Measurements from ENCODE around the gene SRPX2.

The SRPX2 gene

DNA sequence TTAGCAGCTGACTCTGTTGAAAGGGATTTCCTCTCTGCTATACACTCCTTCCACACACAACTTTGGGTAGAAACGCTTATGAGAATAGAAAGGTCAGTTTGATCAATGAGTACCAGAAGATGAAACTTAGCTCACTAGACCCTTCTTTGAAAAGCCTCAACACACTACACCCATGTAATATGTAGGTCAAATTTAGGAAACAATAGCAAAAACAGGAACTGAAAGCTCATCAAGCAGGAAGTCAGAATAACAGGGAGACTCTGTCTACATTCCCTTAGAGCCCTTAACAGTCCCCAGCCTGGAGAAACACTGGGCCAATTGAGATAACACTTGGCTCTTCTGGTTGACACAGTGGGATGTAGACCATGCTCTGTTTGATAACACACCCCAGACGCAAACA lies 30.7 kb downstream of the SRPX2 start:
- ATAC-seq (no peak), DNase-seq (no peak)
- Mint-ChIP-seq H3K27me3 (peaks cover 13% of the 10 kb centered on the region), H3K4me1 (no peaks in the 10 kb centered on the region), H3K4me3 (no peak overlapping the region), H3K27ac (no peak overlapping the region), H3K9me3 (no peaks in the 10 kb centered on the region)

- Mint-ChIP-seq H3K9me3 (no peaks in the 10 kb centered on the region), H3K4me3 (no peak overlapping the region), H3K27ac (no peak overlapping the region), H3K4me1 (no peaks in the 10 kb centered on the region), H3K27me3 (peaks cover 28% of the 10 kb centered on the region)
- no peak for DNase-seq
- no peak for ATAC-seq
These were observed 33.7 kb downstream of the SRPX2 start for GRCh38 chrX:100677611-100678181.

DNA sequence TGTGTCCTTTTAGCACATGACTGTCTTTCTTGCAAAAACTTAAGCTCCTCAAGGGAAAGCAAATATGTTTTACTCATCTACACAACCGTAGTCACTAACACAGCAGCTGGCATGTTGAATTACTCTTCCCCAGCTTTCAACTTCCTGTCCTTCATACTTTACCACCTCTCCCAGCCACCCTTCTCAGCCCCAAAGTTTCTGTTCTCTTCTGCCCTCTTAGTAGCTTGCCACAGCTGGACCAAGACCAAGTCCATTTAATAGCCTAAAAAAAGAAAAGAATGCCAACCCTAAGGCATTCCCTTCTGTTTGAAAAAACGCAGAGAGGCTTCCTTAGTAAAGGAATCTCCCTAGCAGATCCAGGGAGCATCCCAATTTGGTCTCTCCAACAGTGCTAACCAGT lies 36.8 kb downstream of the SRPX2 start:
- ATAC-seq (no peak), DNase-seq (no peak)
- Mint-ChIP-seq H3K9me3 (no peaks in the 10 kb centered on the region), H3K27ac (no peak overlapping the region), H3K4me1 (no peaks in the 10 kb centered on the region), H3K4me3 (no peak overlapping the region), H3K27me3 (peaks cover 20% of the 10 kb centered on the region)

DNA sequence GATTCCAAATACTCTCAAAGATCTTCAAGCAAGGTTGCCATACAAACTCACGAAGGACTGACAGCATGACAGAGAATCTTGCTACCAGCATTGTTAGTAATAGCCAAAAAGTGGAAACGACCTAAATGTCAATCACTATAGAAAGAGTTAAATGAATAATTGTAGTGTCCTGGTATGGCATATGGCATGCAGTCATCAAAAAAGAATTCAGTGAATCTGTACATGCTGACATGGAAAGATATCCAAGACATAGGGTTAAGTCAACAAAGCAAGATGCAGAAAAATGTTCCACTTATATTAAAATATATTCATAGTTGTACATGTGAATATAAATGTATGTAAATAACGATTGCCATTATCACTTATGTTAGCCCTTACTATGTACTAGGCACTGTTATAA lies 37.6 kb downstream of the SRPX2 start:
- peaks cover 1% of the 10 kb centered on the region for H3K4me1 Mint-ChIP-seq
- H3K27me3 Mint-ChIP-seq: peaks cover 20% of the 10 kb centered on the region
- ATAC-seq: no peak
- H3K9me3 Mint-ChIP-seq: no peaks in the 10 kb centered on the region
- DNase-seq: no peak
- no peak overlapping the region for H3K27ac Mint-ChIP-seq
- H3K4me3 Mint-ChIP-seq: no peak overlapping the region

- H3K27me3 Mint-ChIP-seq: peaks cover 20% of the 10 kb centered on the region
- peaks cover 15% of the 10 kb centered on the region for H3K4me1 Mint-ChIP-seq
- ATAC-seq (no peak), DNase-seq (no peak)
- no peaks in the 10 kb centered on the region for H3K9me3 Mint-ChIP-seq
- H3K27ac Mint-ChIP-seq: no peak overlapping the region
- H3K4me3 Mint-ChIP-seq: no peak overlapping the region
These were observed 38.9 kb downstream of the SRPX2 start for GRCh38 chrX:100682939-100683338.

DNA sequence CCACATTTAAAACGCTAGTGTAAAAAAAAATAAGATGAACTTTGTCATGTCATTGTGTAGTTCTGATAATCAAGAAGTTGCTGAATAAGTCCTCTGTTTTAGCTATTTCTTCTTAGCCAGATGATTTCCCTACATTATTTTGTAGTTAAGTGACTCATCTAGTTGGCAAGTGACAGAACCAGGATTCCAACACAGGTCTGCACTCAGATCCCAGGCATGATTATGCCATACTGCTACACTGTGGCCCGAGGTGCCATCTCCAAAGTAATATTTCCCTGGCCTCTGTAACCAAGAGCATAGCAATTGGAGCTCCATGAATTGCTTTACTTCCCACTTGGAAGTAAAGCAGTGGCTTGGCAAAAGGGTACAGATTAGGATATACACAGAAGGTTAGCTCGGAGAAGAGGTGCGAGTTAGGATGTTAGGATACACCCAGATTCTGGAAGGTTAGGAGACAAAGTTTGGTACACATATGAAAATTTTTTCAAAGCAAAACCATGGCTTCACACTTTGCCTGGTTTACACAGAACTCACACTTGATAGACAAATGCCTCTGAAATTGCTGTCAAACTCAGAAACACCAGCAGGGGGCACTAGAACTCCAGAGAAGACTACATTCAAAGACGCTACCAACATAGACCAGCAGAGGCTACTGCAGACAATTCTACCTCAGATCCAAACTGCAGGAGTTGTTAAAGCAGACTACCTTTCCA lies 41.4 kb downstream of the SRPX2 start:
- H3K27me3 Mint-ChIP-seq: peaks cover 7% of the 10 kb centered on the region
- no peaks in the 10 kb centered on the region for H3K9me3 Mint-ChIP-seq
- H3K27ac Mint-ChIP-seq: no peak overlapping the region
- ATAC-seq: peak; percentile 83
- H3K4me3 Mint-ChIP-seq: no peak overlapping the region
- peak; percentile 58 to 63 for DNase-seq
- H3K4me1 Mint-ChIP-seq: peaks cover 16% of the 10 kb centered on the region

DNA sequence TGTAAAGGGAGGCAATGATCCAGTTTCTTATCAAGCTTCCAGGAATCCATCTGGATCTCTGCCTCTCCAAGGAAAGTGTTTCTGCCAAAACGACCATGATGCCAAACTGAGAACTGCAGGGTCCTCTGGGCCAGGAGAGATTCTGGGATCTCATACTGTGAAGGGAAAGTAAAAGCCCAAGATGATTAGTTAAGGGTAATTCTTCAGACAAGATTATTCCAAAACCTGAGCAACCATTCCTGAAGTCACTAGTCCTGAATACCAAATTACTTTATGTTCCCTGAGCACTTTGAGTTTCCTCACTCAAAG lies 42.0 kb downstream of the SRPX2 start:
- H3K4me3 Mint-ChIP-seq: no peak overlapping the region
- no peak overlapping the region for H3K27ac Mint-ChIP-seq
- ATAC-seq (no peak), DNase-seq (no peak)
- H3K4me1 Mint-ChIP-seq: peaks cover 16% of the 10 kb centered on the region
- H3K27me3 Mint-ChIP-seq: peaks cover 2% of the 10 kb centered on the region
- no peaks in the 10 kb centered on the region for H3K9me3 Mint-ChIP-seq

DNA sequence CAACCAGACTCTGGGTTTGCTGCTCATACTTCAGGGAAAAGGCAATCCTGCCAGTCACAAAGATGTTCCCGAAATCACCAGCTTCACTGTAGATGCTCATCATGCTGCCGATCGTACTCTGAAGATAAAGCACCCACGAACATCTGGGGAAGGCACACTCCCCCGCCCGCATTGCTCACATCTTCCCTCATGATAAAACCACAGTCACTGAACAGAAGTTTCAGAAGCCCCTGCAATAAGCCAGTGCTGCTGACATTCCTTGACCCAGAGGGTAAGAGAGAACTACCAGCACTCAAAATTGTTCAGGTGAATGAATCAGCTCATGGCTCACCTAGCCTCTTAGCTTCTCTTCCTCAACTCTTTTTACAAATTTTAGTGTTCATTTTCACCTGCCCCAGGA lies 43.1 kb downstream of the SRPX2 start:
- no peaks in the 10 kb centered on the region for H3K9me3 Mint-ChIP-seq
- H3K27ac Mint-ChIP-seq: peak overlapping the region in 1 of 2 donors; percentile 57
- DNase-seq (peak; percentile 7 to 10), ATAC-seq (peak; percentile 69)
- peaks cover 7% of the 10 kb centered on the region for H3K27me3 Mint-ChIP-seq
- peak overlapping the region; percentile 15 to 55 for H3K4me3 Mint-ChIP-seq
- peaks cover 16% of the 10 kb centered on the region for H3K4me1 Mint-ChIP-seq

- peak in 1 of 2 donors; percentile 3 for DNase-seq
- ATAC-seq: peak; percentile 74
- Mint-ChIP-seq H3K4me3 (peak overlapping the region; percentile 15 to 55), H3K9me3 (no peaks in the 10 kb centered on the region), H3K4me1 (peaks cover 16% of the 10 kb centered on the region), H3K27ac (no peak overlapping the region), H3K27me3 (peaks cover 11% of the 10 kb centered on the region)
These were observed 43.5 kb downstream of the SRPX2 start for GRCh38 chrX:100687546-100687945.

DNA sequence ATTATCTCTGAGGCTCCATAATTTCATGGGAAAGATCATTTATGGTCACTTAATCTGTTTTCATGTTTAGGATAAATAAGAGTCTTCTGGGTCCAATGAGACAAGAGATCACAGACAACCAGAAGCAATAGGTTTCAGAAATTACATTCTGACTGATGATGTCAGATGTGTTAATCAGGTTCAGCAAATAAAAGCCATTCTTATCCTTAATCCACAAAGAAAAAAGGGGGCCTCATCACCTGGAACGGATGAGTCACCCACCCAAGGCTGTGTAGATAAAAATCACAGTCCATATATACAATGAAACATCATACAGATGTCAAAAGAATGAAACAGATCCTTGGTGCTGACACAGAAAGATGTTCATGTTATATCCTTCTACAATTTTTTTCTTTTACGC lies 51.3 kb downstream of the SRPX2 start:
- Mint-ChIP-seq H3K4me1 (peaks cover 15% of the 10 kb centered on the region), H3K4me3 (no peak overlapping the region), H3K27me3 (peaks cover 31% of the 10 kb centered on the region), H3K27ac (no peak overlapping the region), H3K9me3 (no peaks in the 10 kb centered on the region)
- DNase-seq (no peak), ATAC-seq (no peak)

- Mint-ChIP-seq H3K9me3 (no peaks in the 10 kb centered on the region), H3K27me3 (peaks cover 32% of the 10 kb centered on the region), H3K4me1 (peaks cover 15% of the 10 kb centered on the region), H3K4me3 (no peak overlapping the region), H3K27ac (no peak overlapping the region)
- ATAC-seq (no peak), DNase-seq (no peak)
These were observed 52.0 kb downstream of the SRPX2 start for GRCh38 chrX:100695991-100696390.

DNA sequence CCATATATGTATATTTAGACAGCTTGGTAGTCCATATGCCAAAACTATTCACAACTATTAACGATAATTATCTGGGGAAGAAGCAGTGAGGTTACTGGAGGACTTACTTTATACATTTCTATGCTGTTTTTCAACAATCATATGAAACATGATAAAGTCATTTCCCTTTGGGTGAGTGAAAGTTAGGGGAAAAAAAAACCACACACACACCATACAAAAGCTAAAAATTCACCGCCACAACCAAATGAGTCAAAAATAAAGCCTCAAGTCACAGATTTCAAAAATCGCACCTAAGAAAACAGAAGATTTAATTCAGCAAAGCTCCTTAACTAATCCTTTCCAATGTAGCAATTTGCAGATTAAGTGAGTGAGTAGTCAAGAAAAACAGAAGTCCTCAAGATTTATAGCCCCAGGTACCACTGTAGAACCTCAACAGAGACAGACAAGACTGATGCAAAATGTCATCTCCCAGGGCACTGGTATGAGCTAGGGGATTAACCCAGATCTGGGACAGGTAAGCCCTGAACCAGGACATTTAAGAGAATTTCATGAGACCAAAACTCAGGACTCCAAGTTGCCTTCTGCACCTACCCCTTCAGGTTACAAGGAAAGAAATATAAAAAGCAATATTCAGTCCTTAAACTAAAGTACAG lies 52.8 kb downstream of the SRPX2 start:
- Mint-ChIP-seq H3K4me1 (peaks cover 15% of the 10 kb centered on the region), H3K27ac (no peak overlapping the region), H3K4me3 (no peak overlapping the region), H3K9me3 (no peaks in the 10 kb centered on the region), H3K27me3 (peaks cover 36% of the 10 kb centered on the region)
- peak; percentile 50 for ATAC-seq
- no peak for DNase-seq

- ATAC-seq: no peak
- H3K27me3 Mint-ChIP-seq: peaks cover 30% of the 10 kb centered on the region
- H3K9me3 Mint-ChIP-seq: no peaks in the 10 kb centered on the region
- H3K4me3 Mint-ChIP-seq: no peak overlapping the region
- peaks cover 15% of the 10 kb centered on the region for H3K4me1 Mint-ChIP-seq
- DNase-seq: no peak
- no peak overlapping the region for H3K27ac Mint-ChIP-seq
These were observed 54.6 kb downstream of the SRPX2 start for GRCh38 chrX:100698551-100698950.

- H3K4me1 Mint-ChIP-seq: peaks cover 6% of the 10 kb centered on the region
These were observed 56.8 kb downstream of the SRPX2 start for GRCh38 chrX:100700809-100701208.

GRCh38 chrX:100704581-100705203 lies 60.7 kb downstream of the SRPX2 start:
- Mint-ChIP-seq H3K4me3 (no peak overlapping the region), H3K27ac (no peak overlapping the region), H3K4me1 (no peaks in the 10 kb centered on the region), H3K9me3 (no peaks in the 10 kb centered on the region), H3K27me3 (peaks cover 33% of the 10 kb centered on the region)
- ATAC-seq (no peak), DNase-seq (no peak)

More at GRCh38 chrX:100700809-100701208, 56.8 kb downstream of the SRPX2 start:
- DNase-seq: no peak
- ATAC-seq: peak; percentile 91
- Mint-ChIP-seq H3K27me3 (peaks cover 31% of the 10 kb centered on the region), H3K9me3 (no peaks in the 10 kb centered on the region), H3K4me3 (no peak overlapping the region), H3K27ac (no peak overlapping the region)

DNA sequence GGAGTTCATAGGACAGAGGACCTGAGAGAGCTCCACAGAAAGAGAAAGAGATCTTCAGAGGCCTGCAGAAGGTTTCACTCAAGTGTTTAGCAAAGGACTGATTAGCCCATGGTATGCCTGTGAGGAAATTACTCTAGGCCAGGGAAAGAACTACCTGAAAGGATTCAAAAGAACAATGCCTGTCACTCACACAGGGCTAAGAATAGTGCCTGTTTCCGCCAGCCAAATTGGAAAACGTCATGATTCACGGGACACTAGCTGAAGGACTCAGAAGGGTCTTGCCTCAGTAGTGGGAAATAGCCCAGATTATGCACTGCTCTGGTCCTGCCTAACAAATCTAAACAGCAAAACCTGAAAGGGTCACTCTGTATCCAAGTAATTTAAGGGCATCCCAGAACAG lies 66.8 kb downstream of the SRPX2 start:
- ATAC-seq (no peak), DNase-seq (no peak)
- Mint-ChIP-seq H3K4me1 (no peaks in the 10 kb centered on the region), H3K4me3 (no peak overlapping the region), H3K27me3 (peaks cover 10% of the 10 kb centered on the region), H3K9me3 (no peaks in the 10 kb centered on the region), H3K27ac (no peak overlapping the region)
